ENCODE measurements around the gene CENPU. TPM values are rescaled to one million over a fixed set of nuclear protein-coding genes. Genes with fewer than 3 reads are reported as not detected.

CENPU gene
- total and polyA plus RNA-seq, 2 of the 13 experiments (the other 11 are each of a cell fraction or from before 2014, with no cell fraction given): 11.7 to 35.8 TPM

- Histone ChIP-seq H3K4me1 (ENCODE audit: insufficient read depth, low read length) (no peaks in the 10 kb centered on the region), H3K27ac (ENCODE audit: extremely low read length, insufficient read depth, low read length) (no peak overlapping the region), H2AFZ (ENCODE audit: low read length) (no peak overlapping the region), H3K4me2 (ENCODE audit: low read depth, low read length) (no peak overlapping the region), H3K36me3 (replicated peaks in 1 of 2; ENCODE audit: control insufficient read depth in 1 of 2, insufficient read depth in 2 of 2, low read length in 2 of 2) (peaks cover 5 to 59% of the 10 kb centered on the region in 2 experiments), H3K79me2 (ENCODE audit: insufficient read depth, low read length) (no peaks in the 10 kb centered on the region), H3K9me3 (ENCODE audit: low read length) (no peaks in the 10 kb centered on the region), H3K27me3 (ENCODE audit: control insufficient read depth in 1 of 2, insufficient read depth in 2 of 2, low read length in 2 of 2) (no peaks in the 10 kb centered on the region), H4K20me1 (ENCODE audit: insufficient read depth, low read length) (no peaks in the 10 kb centered on the region), H3K4me3 (replicated peaks in 1 of 3; ENCODE audit: insufficient read depth in 1 of 3, low read depth in 2 of 3, low read length in 3 of 3) (no peak overlapping the region), H3K9ac (ENCODE audit: insufficient read depth, low read depth, low read length) (no peak overlapping the region)
- in situ Hi-C loops (cut with HindIII; ENCODE audit: extremely low pct_ligation_motif_present, low pct_unique_long_range_greater_than_20kb): no loop called here
- FAIRE-seq (no peak), ATAC-seq (no peak), DNase-seq (ENCODE audit: low spot score) (no peak)
- WGBS (ENCODE audit: low lambda C conversion rate): 100% methylated on average over 3 of the region's 3 CpGs
- ChIA-PET CTCF (ENCODE audit: low intra/inter-chr PET ratio, low total read pairs) (no interaction called here), POLR2A (no interaction called here)
- no TSS peak for BruUV-seq (replicated peaks)
- TF ChIP-seq CEBPB (IDR thresholded peaks at IDR 0.05; ENCODE audit: borderline replicate concordance, low read depth, low read length) (no peak), HOMEZ (CRISPR knock-in tag; IDR thresholded peaks at IDR 0.05; ENCODE audit: low read depth) (no peak), TFDP2 (CRISPR knock-in tag; IDR thresholded peaks at IDR 0.05) (no peak), RARG (CRISPR knock-in tag; IDR thresholded peaks at IDR 0.05; ENCODE audit: low read depth) (no peak), BCL3 (CRISPR knock-in tag; IDR thresholded peaks at IDR 0.05) (no peak), ZFYVE20 (CRISPR knock-in tag; IDR thresholded peaks at IDR 0.05; ENCODE audit: borderline replicate concordance, low read depth) (no peak), ZNF562 (CRISPR knock-in tag; IDR thresholded peaks at IDR 0.05; ENCODE audit: borderline replicate concordance) (no peak), ZNF232 (CRISPR knock-in tag; IDR thresholded peaks at IDR 0.05; ENCODE audit: borderline replicate concordance) (no peak), KLF11 (CRISPR knock-in tag; IDR thresholded peaks at IDR 0.05) (no peak), HCFC1 (IDR thresholded peaks at IDR 0.05; ENCODE audit: low read depth, low read length) (no peak), CREB1 (IDR thresholded peaks at IDR 0.05) (no peak), CREB1 (CRISPR knock-in tag; IDR thresholded peaks at IDR 0.05) (no peak), HNF4G (IDR thresholded peaks at IDR 0.05; ENCODE audit: borderline replicate concordance, low read depth, low read length) (no peak), HNF4G (CRISPR knock-in tag; IDR thresholded peaks at IDR 0.05; ENCODE audit: borderline replicate concordance, low read depth) (no peak), NR2F6 (IDR thresholded peaks at IDR 0.05) (no peak), NR2F6 (CRISPR knock-in tag; IDR thresholded peaks at IDR 0.05) (no peak), RFX5 (IDR thresholded peaks at IDR 0.05; ENCODE audit: low read depth, low read length) (no peak), NR3C1 (CRISPR knock-in tag; IDR thresholded peaks at IDR 0.05) (no peak), ZNF543 (CRISPR knock-in tag; IDR thresholded peaks at IDR 0.05) (no peak), ZNF12 (CRISPR knock-in tag; IDR thresholded peaks at IDR 0.05) (no peak), HNF4A (CRISPR knock-in tag; IDR thresholded peaks at IDR 0.05) (no peak), MYC (CRISPR knock-in tag; IDR thresholded peaks at IDR 0.05; ENCODE audit: borderline replicate concordance) (no peak)
- TF ChIP-seq, protein P1, sequence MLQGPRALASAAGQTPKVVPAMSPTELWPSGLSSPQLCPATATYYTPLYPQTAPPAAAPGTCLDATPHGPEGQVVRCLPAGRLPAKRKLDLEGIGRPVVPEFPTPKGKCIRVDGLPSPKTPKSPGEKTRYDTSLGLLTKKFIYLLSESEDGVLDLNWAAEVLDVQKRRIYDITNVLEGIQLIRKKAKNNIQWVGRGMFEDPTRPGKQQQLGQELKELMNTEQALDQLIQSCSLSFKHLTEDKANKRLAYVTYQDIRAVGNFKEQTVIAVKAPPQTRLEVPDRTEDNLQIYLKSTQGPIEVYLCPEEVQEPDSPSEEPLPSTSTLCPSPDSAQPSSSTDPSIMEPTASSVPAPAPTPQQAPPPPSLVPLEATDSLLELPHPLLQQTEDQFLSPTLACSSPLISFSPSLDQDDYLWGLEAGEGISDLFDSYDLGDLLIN (CRISPR knock-in tag; IDR thresholded peaks at IDR 0.05; ENCODE audit: borderline replicate concordance): no peak
- intact Hi-C loops (cut with micrococcal nuclease; ENCODE audit: unreplicated experiment): loop anchor here (5.0 kb wide), 1 partner anchor 986 kb away; no protein-coding TSS in a partner anchor
Measured at GRCh38 chr4:184697956-184698355, 35.9 kb downstream of the CENPU start.
